ENCODE measurements around the gene TRPC4. TPM values are rescaled to one million over a fixed set of nuclear protein-coding genes. Genes with fewer than 3 reads are reported as not detected.

The TRPC4 gene
- total RNA-seq, 1 donor from 2014 or later: 6.5 TPM

DNA sequence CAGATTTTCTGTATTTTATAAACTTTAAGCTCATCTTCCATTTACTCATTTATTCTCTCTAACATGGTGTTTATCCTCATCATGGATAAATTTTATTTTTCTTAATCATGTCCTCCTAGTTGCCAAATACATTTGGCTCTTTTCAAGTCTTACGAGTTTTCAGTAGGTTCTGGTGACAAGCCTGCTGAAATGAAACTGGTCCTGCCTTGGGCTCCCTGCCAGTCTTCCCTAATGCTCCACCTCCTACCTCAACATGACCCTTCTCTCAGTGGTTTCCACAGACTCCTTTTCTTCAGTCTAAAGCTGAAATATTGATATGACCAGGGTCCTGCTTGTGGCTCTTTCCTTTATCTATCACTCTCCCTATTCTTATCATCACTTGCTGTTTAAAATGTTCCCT is 81.2 kb downstream of the TRPC4 start:
- Mint-ChIP-seq H3K27me3 (ENCODE audit: unreplicated experiment) (no peaks in the 10 kb centered on the region), H3K27ac (ENCODE audit: unreplicated experiment) (no peak overlapping the region), H3K36me3 (ENCODE audit: low read depth, unreplicated experiment) (no peaks in the 10 kb centered on the region), H3K9me3 (ENCODE audit: unreplicated experiment) (no peaks in the 10 kb centered on the region), H3K4me1 (ENCODE audit: unreplicated experiment) (peaks cover 2% of the 10 kb centered on the region), H3K4me3 (ENCODE audit: unreplicated experiment) (no peak overlapping the region)
- DNase-seq (ENCODE audit: low spot score): no peak
- TF ChIP-seq CTCF (IDR thresholded peaks at IDR 0.05; ENCODE audit: unreplicated experiment): no peak

GRCh38 chr13:37777676-37778075 is 91.9 kb downstream of the TRPC4 start:
- Mint-ChIP-seq H3K27me3 (ENCODE audit: unreplicated experiment) (peaks cover 2% of the 10 kb centered on the region), H3K36me3 (ENCODE audit: low read depth, unreplicated experiment) (no peaks in the 10 kb centered on the region), H3K27ac (ENCODE audit: unreplicated experiment) (no peak overlapping the region), H3K4me3 (ENCODE audit: unreplicated experiment) (no peak overlapping the region), H3K9me3 (ENCODE audit: unreplicated experiment) (no peaks in the 10 kb centered on the region), H3K4me1 (ENCODE audit: unreplicated experiment) (peaks cover 13% of the 10 kb centered on the region)
- no peak for TF ChIP-seq CTCF (IDR thresholded peaks at IDR 0.05; ENCODE audit: unreplicated experiment)
- no peak for DNase-seq (ENCODE audit: low spot score)

DNA sequence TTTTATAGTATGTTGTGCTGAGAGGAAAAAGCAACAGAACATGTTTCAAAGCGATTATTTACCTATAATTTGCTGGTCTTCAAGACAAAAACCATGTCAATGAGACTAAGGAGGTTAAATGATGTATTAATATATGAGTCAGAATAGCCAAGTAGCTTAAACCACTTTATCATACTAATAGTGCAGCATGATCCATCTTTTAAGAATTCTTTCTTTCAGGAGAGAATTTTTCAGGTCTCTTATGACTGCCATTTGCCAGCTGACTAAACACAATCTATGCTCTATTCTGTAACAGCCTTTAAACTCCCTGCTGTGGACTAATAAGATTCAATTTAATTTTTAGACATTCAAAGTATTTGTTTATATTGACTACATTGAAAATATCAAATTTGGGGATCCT is 93.7 kb downstream of the TRPC4 start:
- Mint-ChIP-seq H3K9me3 (ENCODE audit: unreplicated experiment) (no peaks in the 10 kb centered on the region), H3K4me1 (ENCODE audit: unreplicated experiment) (no peaks in the 10 kb centered on the region), H3K27me3 (ENCODE audit: unreplicated experiment) (peaks cover 2% of the 10 kb centered on the region), H3K27ac (ENCODE audit: unreplicated experiment) (no peak overlapping the region), H3K36me3 (ENCODE audit: low read depth, unreplicated experiment) (no peaks in the 10 kb centered on the region), H3K4me3 (ENCODE audit: unreplicated experiment) (no peak overlapping the region)
- no peak for DNase-seq (ENCODE audit: low spot score)
- TF ChIP-seq CTCF (IDR thresholded peaks at IDR 0.05; ENCODE audit: unreplicated experiment): no peak

DNA sequence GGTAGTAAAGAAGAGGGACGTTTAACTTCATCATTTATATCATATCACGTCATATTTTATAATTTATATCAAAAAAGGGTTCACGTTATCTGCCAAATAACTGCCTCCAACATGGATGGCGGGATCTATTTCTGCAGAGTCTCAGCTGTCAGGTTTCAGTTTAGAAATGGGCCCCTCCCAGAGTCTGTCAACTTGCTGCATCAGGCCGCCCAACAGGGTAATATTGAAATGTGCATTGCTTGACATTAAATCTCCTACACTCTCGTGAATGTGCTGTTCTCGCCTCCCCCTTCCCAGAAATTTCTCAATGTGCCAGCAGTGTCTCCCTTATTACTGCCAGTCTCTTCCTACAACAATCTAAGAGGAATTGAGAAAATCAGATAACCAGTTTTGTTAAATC is 96.9 kb downstream of the TRPC4 start:
- Mint-ChIP-seq H3K4me1 (ENCODE audit: unreplicated experiment) (peaks cover 3% of the 10 kb centered on the region), H3K36me3 (ENCODE audit: low read depth, unreplicated experiment) (no peaks in the 10 kb centered on the region), H3K4me3 (ENCODE audit: unreplicated experiment) (no peak overlapping the region), H3K27ac (ENCODE audit: unreplicated experiment) (no peak overlapping the region), H3K27me3 (ENCODE audit: unreplicated experiment) (no peaks in the 10 kb centered on the region), H3K9me3 (ENCODE audit: unreplicated experiment) (no peaks in the 10 kb centered on the region)
- no peak for DNase-seq (ENCODE audit: low spot score)
- no peak for TF ChIP-seq CTCF (IDR thresholded peaks at IDR 0.05; ENCODE audit: unreplicated experiment)

GRCh38 chr13:37769545-37769944 is 100.0 kb downstream of the TRPC4 start:
- no peak for DNase-seq (ENCODE audit: low spot score)
- no peak overlapping the region for H3K27ac Mint-ChIP-seq (ENCODE audit: unreplicated experiment)
- TF ChIP-seq CTCF (IDR thresholded peaks at IDR 0.05; ENCODE audit: unreplicated experiment): no peak
- H3K27me3 Mint-ChIP-seq (ENCODE audit: unreplicated experiment): no peaks in the 10 kb centered on the region
- peaks cover 3% of the 10 kb centered on the region for H3K4me1 Mint-ChIP-seq (ENCODE audit: unreplicated experiment)
- no peaks in the 10 kb centered on the region for H3K9me3 Mint-ChIP-seq (ENCODE audit: unreplicated experiment)
- H3K4me3 Mint-ChIP-seq (ENCODE audit: unreplicated experiment): no peak overlapping the region
- H3K36me3 Mint-ChIP-seq (ENCODE audit: low read depth, unreplicated experiment): no peaks in the 10 kb centered on the region

Measured in endothelial cell (in vitro differentiated cells).